GM12878 (cell line): ENCODE data around the gene HTR3A.

Source experiments
- CHD2 ChIP-seq: IDR thresholded peaks from 2 replicates; pipeline ENCODE4 v1.6.1; 2011; ENCODE audit warnings: low read depth, low read length, improper control_type of control experiment, borderline replicate concordance
- CTCF ChIP-seq, 3 experiments: IDR thresholded peaks in 2 of 3; conservative IDR thresholded peaks in 1 of 3; 2 replicates each; pipeline ENCODE4 v1.5.1; 2011; ENCODE audit warnings: low read depth in 3 of 3, low read length in 3 of 3, mild to moderate bottlenecking in 3 of 3, control low read depth in 2 of 3, moderate library complexity in 2 of 3, inconsistent platforms in 1 of 3, mixed read lengths in 1 of 3; ENCODE audit not compliant: control insufficient read depth in 2 of 3, insufficient read depth in 1 of 3; ENCODE audit errors: extremely low read depth in 1 of 3
- ELK1 ChIP-seq: IDR thresholded peaks from 2 replicates; pipeline ENCODE4 v1.6.1; 2012; ENCODE audit warnings: low read depth, low read length, improper control_type of control experiment
- FOS ChIP-seq: IDR thresholded peaks from 3 replicates; pipeline ENCODE4 v1.6.1; 2011; ENCODE audit warnings: borderline replicate concordance; ENCODE audit not compliant: insufficient read length; ENCODE audit errors: extremely low read depth
- FOXK2 ChIP-seq: fragments of 450-650 bp; IDR thresholded peaks from 2 replicates; pipeline ENCODE4 v1.6.1; 2017; ENCODE audit warnings: mild to moderate bottlenecking, moderate library complexity
- JUNB ChIP-seq: IDR thresholded peaks from 2 replicates; pipeline ENCODE4 v1.6.1; 2016; ENCODE audit warnings: antibody characterized with exemption, mild to moderate bottlenecking
- POLR2A ChIP-seq: IDR thresholded peaks from 2 replicates; pipeline ENCODE4 v1.6.1; 2011; ENCODE audit warnings: low read depth, mild to moderate bottlenecking, low read length
- POLR2AphosphoS5 ChIP-seq: IDR thresholded peaks from 2 replicates; pipeline ENCODE4 v1.6.1; 2011; ENCODE audit warnings: mild to moderate bottlenecking, low read length, inconsistent platforms
- SP1 ChIP-seq: IDR thresholded peaks from one replicate; pipeline ENCODE4 v1.6.1; 2011; ENCODE audit warnings: low read depth, low read length
- TAF1 ChIP-seq: IDR thresholded peaks from 2 replicates; pipeline ENCODE4 v1.6.1; 2011; ENCODE audit warnings: mild to moderate bottlenecking, low read depth, low read length, borderline replicate concordance
- TARDBP ChIP-seq: IDR thresholded peaks from 2 replicates; pipeline ENCODE4 v1.6.1; 2016; ENCODE audit warnings: borderline replicate concordance
- WRNIP1 ChIP-seq: IDR thresholded peaks from 2 replicates; pipeline ENCODE4 v1.6.1; 2011; ENCODE audit warnings: low read depth, low read length, improper control_type of control experiment, borderline replicate concordance

- TF ChIP-seq CTCF (IDR thresholded peaks at IDR 0.05 in 2 of 3, conservative IDR thresholded peaks at IDR 0.05 in 1 of 3; ENCODE audit: control insufficient read depth in 2 of 3, extremely low read depth in 1 of 3, insufficient read depth in 1 of 3, low read depth in 3 of 3, low read length in 3 of 3) = no peak
- no peak for TF ChIP-seq JUNB
- TF ChIP-seq SP1 = no peak
- no peak for TF ChIP-seq TARDBP
- no peak for TF ChIP-seq WRNIP1
- no peak for TF ChIP-seq TAF1
- no peak for TF ChIP-seq FOXK2
- no peak for TF ChIP-seq POLR2AphosphoS5
- TF ChIP-seq POLR2A = no peak
- TF ChIP-seq FOS = no peak
- no peak for TF ChIP-seq ELK1
- TF ChIP-seq CHD2 = no peak
Measured at GRCh38 chr11:114027926-114028325, 53.0 kb downstream of the HTR3A start.
